NCI-H128 (cell line): ENCODE measurements around the gene RAMACL.
"Not testable (repeated sequence)": the region's sequence is repeated elsewhere in the genome, so short reads cannot be mapped to it uniquely, and the experiment has no call there.

Experiments
- DNase-seq: peaks from one replicate; lab custom pipeline; 2025; ENCODE audit not compliant: unreplicated experiment; lab: John Stamatoyannopoulos, UW

The RAMACL gene

GRCh38 chr6:166596776-166597507, 10.5 kb upstream of the RAMACL start:
- DNase-seq = no peak

DNA sequence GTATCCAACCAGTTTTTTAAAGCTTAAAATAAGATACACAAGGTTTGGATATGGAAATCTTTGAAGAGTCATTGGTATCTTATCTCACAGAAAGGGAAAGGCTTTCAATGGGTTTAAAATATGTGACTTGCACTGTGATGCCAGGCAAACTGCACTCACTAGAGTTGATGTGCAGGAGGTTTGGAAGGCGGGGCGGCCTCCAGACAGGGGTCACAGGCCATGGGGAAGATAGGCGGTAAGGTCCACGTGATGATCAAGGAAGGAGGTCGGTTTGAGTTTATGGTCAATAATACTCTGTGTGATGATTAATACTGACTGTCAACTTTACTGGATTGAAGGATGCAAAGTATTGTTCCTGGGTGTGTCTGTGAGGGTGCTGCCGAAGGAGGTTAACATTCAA, 9.5 kb upstream of the RAMACL start:
- DNase-seq = no peak

- DNase-seq = no peak
Measured at GRCh38 chr6:166595061-166595780, 8.7 kb upstream of the RAMACL start.

- no peak for DNase-seq
Measured at GRCh38 chr6:166592821-166593220, 6.3 kb upstream of the RAMACL start.

GRCh38 chr6:166591961-166592520, 5.6 kb upstream of the RAMACL start:
- no peak for DNase-seq

- DNase-seq = no peak
Measured at GRCh38 chr6:166591026-166591425, 4.5 kb upstream of the RAMACL start.

GRCh38 chr6:166589786-166590574, 3.5 kb upstream of the RAMACL start:
- no peak for DNase-seq

DNA sequence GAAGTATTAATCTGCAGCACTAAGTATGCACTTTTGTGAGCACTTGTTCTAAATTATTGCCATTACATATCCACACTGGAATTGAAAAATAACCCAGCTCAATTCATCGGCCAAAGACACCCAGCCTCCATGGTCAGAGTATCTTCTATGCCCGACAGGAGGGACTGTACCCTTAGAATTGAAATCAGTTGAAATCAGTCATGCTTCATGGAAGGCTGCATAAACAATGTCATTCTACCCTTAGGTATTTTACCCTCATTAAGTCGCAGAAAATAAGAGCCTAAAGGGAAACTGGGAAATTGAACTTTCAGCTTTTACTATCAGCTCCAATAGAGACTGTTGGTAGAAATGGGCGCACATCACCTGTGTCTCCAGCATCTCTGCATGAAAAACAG, 2.9 kb upstream of the RAMACL start:
- DNase-seq = no peak

- no peak for DNase-seq
Measured at GRCh38 chr6:166588691-166589336, 2.3 kb upstream of the RAMACL start.

- no peak for DNase-seq
Measured at GRCh38 chr6:166587631-166588413, 1.3 kb upstream of the RAMACL start.

DNA sequence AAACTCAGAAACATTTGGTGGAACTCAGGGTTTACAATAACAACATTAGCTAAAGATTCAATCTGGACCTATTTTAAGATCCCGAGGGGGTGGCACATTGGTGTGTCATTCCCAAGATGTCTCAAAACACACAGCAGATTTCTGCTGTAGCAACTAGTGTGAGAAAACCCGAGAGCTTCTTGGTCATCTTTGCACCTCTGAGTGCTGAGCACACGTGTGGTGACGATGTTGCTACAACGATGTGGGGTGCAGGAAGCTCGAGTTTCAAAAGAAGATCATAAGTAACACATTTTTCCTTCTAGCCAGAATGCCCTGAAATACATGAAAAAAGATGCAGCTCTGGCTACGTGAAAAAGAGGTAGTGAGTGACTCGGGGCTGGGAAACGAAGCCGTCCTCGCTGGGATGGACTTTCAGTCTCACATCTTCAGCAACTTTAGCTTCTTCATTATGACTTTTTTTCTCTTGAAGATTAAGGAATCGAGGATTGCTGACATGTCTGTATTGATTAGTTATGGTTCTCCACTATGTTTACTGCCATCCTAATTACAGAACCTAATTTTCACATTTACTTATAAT, 1.5 kb downstream of the RAMACL start:
- no peak for DNase-seq

DNA sequence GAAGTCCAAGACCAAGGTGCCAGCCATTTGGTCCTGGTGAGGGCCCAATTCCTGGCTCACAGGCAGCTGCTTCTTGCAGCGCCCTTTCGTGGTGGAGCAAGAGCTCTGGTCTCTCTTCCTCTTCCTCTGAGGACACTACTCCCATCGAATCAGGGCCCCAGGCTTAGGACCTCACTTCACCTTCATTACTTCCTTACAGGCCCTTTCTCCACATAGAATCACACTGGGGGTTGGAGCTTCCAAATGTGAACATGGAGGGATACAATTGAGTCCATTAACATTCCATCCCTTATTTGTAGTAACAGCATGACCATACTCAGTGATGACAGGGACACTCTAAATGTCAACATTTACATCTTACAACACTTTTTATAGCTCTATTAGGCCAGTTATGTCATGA, 2.3 kb downstream of the RAMACL start:
- DNase-seq = no peak

- no peak for DNase-seq
Measured at GRCh38 chr6:166583230-166583965, 3.1 kb downstream of the RAMACL start.

- no peak for DNase-seq
Measured at GRCh38 chr6:166582258-166582657, 4.2 kb downstream of the RAMACL start.

DNA sequence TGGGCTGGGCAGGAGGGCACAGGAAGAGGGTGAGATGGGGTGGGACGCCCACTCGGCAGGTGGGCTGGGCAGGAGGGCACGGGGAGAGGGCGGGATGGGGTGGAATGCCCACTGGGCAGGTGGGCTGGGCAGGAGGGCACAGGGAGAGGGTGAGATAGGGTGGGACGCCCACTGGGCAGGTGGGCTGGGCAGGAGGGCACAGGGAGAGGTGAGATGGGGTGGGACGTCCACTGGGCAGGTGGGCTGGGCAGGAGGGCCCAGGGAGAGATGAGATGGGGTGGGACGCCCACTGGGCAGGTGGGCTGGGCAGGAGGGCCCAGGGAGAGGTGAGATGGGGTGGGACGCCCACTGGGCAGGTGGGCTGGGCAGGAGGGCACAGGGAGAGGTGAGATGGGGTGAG, 4.7 kb downstream of the RAMACL start:
- not testable (repeated sequence) for DNase-seq

GRCh38 chr6:166581091-166581511, 5.4 kb downstream of the RAMACL start:
- DNase-seq = no peak

DNA sequence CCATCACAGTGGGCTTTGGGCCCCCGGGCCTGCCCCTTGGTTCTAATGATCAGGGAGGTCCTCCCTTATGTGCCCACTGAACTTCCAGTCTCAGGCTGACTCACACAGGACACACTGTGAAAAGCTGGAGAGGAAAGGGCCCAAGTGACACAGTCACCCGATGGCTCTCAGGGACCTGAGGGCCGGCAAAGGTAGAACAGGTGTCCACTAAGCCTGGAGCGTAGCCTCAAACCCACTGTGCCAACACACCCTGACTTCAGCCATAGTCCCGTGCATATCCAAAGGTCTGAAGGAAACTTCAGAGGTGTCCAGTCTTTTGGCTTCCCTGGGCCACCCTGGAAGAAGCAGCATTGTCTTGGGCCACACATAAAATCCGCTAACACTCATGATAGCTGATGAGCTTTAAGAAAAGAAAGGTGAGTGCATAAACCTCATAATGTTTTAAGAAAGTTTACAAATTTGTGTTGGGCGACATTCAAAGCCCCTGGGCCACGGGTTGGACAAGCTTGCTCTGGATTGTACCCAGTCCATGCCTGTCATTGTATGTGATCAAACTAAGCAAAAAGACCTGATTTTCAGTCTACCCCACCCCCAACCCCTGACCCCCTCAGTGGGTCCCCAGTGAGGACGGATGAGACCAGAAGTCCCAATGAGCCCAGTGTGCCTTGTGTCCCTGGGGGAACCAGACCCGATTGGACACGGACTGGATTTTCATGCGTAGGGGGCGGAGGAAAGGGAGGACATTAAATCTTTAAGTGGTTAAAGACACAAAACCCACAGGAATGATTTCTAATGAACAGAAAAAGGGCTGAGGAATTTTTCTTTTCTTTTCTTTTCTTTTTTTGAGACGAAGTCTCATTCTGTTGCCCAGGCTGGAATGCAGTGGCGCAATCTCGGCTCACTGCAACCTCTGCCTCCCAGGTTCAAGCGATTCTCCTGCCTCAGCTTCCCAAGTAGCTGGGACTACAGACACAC, 6.1 kb downstream of the RAMACL start:
- no peak for DNase-seq

- DNase-seq = no peak
Measured at GRCh38 chr6:166579237-166579850, 7.1 kb downstream of the RAMACL start.
